NCI-H1436 treated with DMSO at 0.1 percent for 48 hours (cell line): Measurements from ENCODE around the gene QKI.

Experiments
- DNase-seq: peaks from one replicate; lab custom pipeline; 2025; lab: John Stamatoyannopoulos, UW

The QKI gene

DNA sequence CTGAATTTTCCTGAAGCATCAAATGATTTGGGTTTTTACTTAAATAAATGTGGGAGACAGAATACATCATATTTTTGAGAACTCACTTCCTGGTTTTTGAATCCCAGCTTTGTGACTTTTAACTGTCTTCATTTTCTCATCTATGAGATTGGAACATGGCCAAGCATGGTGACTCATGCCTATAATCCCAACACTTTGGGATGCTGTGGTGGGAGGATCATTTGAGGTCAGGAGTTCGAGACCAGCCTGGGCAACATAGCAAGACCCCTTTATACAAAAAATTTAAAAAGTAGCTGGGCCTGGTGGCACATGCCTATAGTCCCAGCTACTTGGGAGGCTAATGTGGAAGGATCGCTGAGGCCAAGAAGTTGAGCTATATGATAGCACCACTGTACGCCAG lies 122.3 kb downstream of the QKI start:
- DNase-seq, result no peak

GRCh38 chr6:163538331-163538730 lies 123.8 kb downstream of the QKI start:
- DNase-seq, result no peak

DNA sequence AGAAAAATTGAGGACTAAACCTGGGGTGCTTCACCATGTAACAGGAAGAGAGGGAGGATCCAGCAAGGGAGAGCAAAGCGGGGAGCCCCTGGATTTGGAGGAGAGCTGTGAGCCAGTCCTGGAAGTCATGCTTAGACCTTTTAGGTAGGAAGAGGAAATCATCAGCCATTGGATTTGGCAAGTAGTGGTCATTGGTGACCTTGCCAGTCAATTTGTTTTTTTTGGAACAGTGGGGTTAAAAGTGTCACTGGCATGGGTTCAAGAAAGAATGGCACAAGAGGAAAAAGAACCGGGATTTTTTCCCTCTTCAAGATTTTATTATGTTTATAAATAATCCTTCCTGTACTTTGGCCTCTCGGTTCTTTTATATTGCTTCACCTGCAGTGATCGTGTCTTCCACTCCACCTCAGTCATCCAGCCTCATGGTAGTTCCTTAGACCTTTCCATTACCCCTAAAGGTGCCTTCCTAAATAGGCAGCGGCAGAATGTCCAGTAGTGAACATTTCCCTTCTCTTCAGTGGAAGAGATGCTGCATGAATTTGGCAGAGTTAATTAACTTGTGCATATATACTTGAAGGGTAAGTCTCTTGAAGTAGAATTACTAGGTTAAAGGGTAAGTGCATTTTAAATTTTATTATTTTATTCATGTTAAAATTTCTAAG lies 124.7 kb downstream of the QKI start:
- no peak for DNase-seq

DNA sequence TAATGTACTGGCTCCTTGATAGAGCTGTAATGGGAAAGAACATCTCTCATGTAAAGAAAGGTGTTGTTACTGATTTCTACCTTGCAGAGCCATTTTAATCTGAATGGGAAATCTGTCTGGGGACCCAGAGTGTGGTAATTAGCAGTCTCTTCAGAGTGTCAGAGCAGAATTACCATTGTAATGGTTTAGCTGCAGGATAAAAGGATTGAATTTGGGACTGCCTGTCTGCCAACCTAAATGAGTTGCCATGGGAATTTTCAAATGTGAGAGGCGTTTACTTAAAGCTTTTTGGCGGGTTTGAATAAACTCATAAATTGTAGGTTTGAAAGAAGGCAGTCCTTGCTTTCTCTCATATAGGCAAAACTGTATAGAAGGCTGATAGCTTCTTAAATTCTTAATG lies 128.8 kb downstream of the QKI start:
- peak; percentile 86 for DNase-seq

DNA sequence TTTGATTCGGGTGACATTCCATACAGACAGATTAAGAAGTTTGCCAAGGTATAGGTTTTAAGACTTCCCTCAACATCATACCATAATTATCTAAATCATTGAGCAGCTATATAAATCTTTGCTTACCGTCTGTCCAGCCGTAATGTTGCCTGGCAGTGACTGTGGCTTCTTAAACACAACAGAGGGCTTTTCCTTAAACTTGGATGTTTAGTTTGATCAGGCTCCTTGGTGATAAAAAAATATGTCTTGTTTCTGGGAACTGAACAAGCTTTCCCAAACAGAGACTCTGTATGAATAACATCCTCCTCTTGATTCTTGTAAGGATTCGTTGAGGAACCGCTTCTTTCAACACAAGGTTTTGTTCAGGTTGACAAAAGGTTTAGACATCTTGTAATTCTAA lies 130.9 kb downstream of the QKI start:
- no peak for DNase-seq

DNA sequence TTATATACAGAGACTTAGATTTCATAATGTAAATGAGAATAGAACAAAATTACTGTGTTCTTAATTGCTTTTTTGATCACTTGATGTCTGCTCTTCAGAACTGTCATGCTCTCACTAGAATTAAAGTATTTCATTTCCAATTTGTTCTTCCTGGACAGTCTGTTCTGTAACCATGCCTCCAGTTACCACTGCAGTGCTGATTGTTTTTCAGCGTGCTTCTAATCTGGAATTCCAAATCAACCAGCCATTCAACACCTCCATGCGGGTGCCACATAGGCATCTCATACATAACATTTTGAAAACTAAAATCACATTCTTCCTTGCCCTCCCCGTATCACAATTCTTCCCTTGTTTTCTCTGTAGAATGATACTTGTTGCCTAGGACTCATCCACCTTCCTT lies 132.8 kb downstream of the QKI start:
- no peak for DNase-seq

DNA sequence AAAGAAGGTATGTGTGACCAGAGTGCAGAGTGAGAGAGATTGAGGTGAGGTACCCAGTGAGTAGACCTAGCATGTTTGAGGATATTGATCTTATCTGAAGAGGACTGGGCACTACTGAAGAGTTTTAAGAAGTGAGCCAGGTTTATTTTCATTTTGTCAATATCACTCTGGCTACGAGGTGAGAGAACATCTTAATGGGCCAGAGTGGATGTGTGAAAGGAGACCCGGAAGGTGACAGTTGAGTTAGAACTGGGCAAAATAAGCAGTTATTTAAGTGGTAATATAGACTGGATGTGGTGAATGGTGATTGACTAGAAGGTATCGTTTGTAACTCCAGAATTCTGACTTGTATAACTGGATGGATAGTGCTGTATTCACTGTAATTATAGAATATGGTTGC lies 134.1 kb downstream of the QKI start:
- no peak for DNase-seq

- DNase-seq, result no peak
Observed at GRCh38 chr6:163554032-163554431, 139.5 kb downstream of the QKI start.

- no peak for DNase-seq
Observed at GRCh38 chr6:163554663-163555062, 140.1 kb downstream of the QKI start.

GRCh38 chr6:163559661-163560060 lies 145.1 kb downstream of the QKI start:
- no peak for DNase-seq

DNA sequence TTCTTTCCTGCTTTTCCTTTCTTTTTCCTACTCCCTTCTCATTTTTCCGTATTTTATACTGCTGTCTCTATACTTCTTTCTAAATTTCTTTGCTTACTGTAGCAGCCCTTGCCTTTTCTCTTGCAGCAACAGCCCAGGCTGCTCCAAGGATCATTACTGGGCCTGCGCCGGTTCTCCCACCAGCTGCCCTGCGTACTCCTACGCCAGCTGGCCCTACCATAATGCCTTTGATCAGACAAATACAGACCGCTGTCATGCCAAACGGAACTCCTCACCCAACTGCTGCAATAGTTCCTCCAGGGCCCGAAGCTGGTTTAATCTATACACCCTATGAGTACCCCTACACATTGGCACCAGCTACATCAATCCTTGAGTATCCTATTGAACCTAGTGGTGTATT lies 148.8 kb downstream of the QKI start:
- DNase-seq, result no peak

GRCh38 chr6:163564534-163564933 lies 150.0 kb downstream of the QKI start:
- no peak for DNase-seq

GRCh38 chr6:163565140-163565539 lies 150.6 kb downstream of the QKI start:
- DNase-seq, result no peak

DNA sequence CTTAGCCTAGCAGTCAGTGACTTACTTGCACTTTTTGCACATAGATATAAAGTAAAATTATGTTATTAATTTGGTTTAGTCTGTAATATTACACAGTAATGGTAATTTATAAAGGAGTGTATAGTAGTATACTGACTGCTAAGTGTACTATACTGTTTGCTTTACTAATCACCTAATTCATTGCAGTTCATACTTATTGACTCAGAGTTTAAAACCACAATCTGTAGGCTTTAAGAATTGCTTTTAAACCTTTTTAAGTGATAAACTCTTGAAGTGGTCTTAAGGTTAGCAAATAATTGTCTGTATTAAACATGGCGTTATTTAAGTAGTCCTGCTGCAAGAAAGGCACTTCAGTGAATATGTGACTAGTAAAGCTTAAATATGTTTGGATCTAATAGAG lies 151.5 kb downstream of the QKI start:
- no peak for DNase-seq

- DNase-seq, result no peak
Observed at GRCh38 chr6:163568275-163568674, 153.8 kb downstream of the QKI start.

DNA sequence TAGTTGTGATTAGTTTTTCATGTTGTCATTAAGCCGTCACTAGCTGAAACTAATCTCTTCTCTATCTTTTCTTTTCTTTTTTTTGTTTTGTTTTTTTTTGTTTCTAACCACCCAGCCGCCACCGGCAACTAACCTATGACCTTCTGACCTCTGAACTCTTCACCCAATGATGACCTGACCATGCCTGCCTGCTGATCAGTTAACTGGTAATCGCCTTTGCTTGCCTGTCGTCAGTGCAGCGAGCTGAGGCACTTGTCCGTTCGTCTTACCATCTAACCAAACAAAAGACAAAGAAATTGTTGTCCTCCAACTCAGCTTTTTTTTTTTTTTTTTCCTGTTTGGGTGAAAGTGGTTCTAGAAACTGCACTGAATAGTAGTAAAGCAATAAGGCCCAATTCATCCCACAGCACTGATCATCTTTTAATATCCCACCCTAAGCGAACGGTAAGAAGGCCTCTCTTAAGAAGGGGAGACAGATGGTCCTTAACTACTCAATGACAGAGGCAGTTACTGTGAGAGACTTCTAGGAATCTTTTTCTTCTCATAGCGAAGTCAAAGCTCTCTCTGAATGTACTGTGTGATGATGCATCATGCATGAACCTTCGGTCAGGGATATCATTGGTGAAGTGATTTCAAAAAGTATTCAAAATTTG lies 156.2 kb downstream of the QKI start:
- DNase-seq, result no peak

DNA sequence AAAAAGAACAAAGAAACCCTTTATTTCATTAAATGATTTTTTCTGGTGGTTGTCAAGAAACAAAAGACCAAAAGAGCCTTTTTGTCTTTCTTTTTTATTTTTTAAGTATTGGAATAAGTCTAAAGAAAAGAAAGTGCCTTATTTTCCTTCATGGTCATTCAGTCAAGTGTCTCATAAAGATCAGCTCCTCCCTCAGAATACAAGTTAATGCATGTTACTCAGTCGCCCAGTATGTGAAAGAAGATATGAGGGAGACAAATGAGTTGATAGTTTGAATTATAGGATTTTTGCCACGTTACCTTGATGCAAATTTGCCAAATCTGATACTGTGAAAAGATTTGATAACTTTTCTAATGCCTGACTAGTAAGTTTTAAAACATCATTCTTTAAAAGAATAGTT lies 157.2 kb downstream of the QKI start:
- DNase-seq, result no peak

- no peak for DNase-seq
Observed at GRCh38 chr6:163572612-163573011, 158.1 kb downstream of the QKI start.

DNA sequence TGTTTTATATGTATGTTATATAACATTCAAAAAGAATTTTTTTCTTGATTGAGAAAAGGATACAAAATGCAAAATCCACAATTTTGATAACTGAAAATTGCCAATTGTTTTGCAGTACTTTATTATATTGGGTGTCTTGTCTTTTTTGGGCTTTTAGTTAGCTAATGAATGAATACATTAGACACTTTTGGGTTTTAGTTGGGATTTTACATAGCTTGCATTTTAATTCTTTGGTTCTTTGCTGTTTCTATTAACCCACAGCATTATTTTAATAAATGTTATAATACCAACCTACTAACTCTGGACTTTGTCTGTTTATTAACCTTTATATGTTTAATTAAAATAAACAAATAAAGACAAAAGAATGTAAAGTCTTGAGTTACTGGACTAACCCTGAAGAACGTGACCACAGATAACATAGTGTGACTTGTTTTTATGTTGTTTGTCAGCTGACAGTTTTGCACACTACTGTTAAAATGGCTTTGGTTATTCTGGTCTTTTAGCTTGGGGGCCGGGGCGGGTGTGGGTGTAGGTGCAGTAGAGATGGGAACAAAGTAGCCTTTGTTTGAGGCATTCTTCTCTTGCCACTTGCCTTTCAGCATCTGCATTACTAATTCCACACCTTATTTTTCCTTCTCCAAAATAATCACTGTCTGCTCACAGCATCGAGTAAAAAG lies 159.1 kb downstream of the QKI start:
- DNase-seq, result no peak

DNA sequence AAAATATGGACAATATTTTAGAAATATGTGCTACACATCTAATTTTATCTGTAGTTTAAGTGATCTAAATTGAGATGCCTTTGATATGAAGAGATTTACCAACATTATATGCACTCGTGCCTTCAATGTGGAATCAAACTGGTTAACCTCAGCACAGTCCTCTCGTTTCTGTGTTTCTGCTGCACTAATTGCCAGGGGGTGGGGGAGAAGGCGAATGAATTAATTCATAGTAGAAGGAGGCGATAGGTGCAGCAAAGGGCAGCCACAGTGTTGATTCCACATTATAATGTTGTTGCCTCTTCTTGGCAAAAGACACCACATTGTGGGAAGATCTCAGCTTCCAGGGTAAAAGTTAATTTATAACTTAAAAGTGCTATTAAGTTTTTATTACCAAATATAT lies 161.6 kb downstream of the QKI start:
- DNase-seq, result no peak

- no peak for DNase-seq
Observed at GRCh38 chr6:163577404-163577803, 162.9 kb downstream of the QKI start.

DNA sequence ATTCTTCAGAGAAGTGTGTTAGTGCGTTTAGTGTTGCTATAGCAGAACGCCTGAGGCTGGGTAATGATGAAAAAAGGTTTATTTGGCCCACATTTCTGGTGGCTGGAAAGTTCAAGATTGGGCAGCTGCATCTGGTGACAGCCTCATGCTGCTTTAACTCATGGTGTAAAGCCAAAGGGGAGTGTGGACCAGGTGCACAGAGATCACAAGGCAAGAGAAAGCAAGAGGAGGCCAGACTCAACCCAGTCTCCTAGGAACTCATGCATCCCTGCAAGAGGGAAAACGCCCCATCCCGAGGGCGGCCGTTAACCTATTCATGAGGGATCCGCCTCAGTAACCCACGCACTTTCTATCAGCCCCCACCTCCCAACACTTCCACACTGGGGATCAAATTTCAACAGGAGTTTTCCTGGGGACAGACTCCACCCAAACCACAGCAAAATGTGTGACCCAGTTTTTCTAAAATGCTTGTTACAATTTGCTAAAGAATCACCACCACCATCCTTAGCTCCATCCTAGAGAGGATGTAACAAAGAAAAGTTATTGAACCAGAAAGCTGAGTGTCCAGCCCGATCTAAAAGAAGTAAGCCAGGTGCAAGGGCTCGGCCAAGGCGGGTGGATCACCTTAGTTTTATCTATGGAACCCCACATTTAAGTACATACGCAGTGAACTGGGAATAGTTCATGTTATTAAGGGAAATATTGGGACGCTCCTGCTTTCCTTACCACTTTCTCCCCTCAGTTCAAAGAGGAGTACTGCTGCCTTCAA lies 164.8 kb downstream of the QKI start:
- DNase-seq, result no peak

GRCh38 chr6:163579880-163580295 lies 165.4 kb downstream of the QKI start:
- DNase-seq, result no peak
